Measurements from ENCODE around the gene ZNF628. TPM values are rescaled to one million over a fixed set of nuclear protein-coding genes. Genes with fewer than 3 reads are reported as not detected.

The ZNF628 gene
- total RNA-seq, 4 donors from 2014 or later = 2.1 to 12.0 (median 6.5) TPM

- H3K36me3 ChIP-seq = peaks cover 0 to 18% of the 10 kb centered on the region in 2 donors
- H3K4me3 ChIP-seq (replicated peaks in 1 of 3) = peak overlapping the region in 2 of 3 donors; percentile 40 to 47
- 27 to 33% methylated on average over 12 to 13 of the region's 18 CpGs for WGBS, 2 donors
- H3K27ac ChIP-seq = peak overlapping the region; percentile 78 to 97 (median 80)
- no peak for DNase-seq
- H3K9me3 ChIP-seq = no peaks in the 10 kb centered on the region
- TF ChIP-seq CTCF (IDR thresholded peaks at IDR 0.05) = no peak
- no peak for TF ChIP-seq POLR2A (IDR thresholded peaks at IDR 0.05)
- H3K4me1 ChIP-seq = peaks cover 32 to 43% of the 10 kb centered on the region in 2 donors
- intact Hi-C loops (cut with DNase I) = no loop called here
- H3K27me3 ChIP-seq = no peaks in the 10 kb centered on the region
These were observed 9.1 kb downstream of the ZNF628 start for GRCh38 chr19:55485439-55486011.

GRCh38 chr19:55486043-55486970 lies 9.9 kb downstream of the ZNF628 start:
- Histone ChIP-seq H3K27ac (peak overlapping the region; percentile 70 to 97 (median 80)), H3K27me3 (no peaks in the 10 kb centered on the region), H3K9me3 (no peaks in the 10 kb centered on the region), H3K4me1 (peaks cover 32 to 41% of the 10 kb centered on the region in 2 donors), H3K36me3 (peaks cover 0 to 18% of the 10 kb centered on the region in 2 donors), H3K4me3 (replicated peaks in 1 of 3) (no peak overlapping the region)
- intact Hi-C loops (cut with DNase I) = no loop called here
- DNase-seq = no peak
- 65 to 83% methylated on average over 25 to 31 of the region's 53 CpGs for WGBS, 2 donors
- TF ChIP-seq POLR2A (IDR thresholded peaks at IDR 0.05) = no peak
- peak in 1 of 6 experiments; percentile 9 for TF ChIP-seq CTCF (IDR thresholded peaks at IDR 0.05)

GRCh38 chr19:55486971-55487923 lies 10.8 kb downstream of the ZNF628 start:
- Histone ChIP-seq H3K27me3 (no peaks in the 10 kb centered on the region), H3K9me3 (no peaks in the 10 kb centered on the region), H3K36me3 (peaks cover 0 to 11% of the 10 kb centered on the region in 2 donors), H3K27ac (peak overlapping the region; percentile 70 to 97 (median 80)), H3K4me1 (peaks cover 32 to 41% of the 10 kb centered on the region in 2 donors), H3K4me3 (replicated peaks in 1 of 3) (no peak overlapping the region)
- intact Hi-C loops (cut with DNase I) = no loop called here
- TF ChIP-seq POLR2A (IDR thresholded peaks at IDR 0.05) = peak in 1 of 2 donors; percentile 31
- no peak for TF ChIP-seq CTCF (IDR thresholded peaks at IDR 0.05)
- peak; percentile 65 to 69 for DNase-seq
- WGBS, 2 donors = 22 to 26% methylated on average over 20 to 22 of the region's 27 CpGs

- TF ChIP-seq CTCF (IDR thresholded peaks at IDR 0.05) = no peak
- TF ChIP-seq POLR2A (IDR thresholded peaks at IDR 0.05) = no peak
These were observed 11.7 kb downstream of the ZNF628 start, which contains the start of gene SSC5D for GRCh38 chr19:55487924-55488687. TSS of gene SSC5D (plus strand) at chr19:55488436. CDS start at chr19:55488590, 154 bp downstream.

More at GRCh38 chr19:55487924-55488687, 11.7 kb downstream of the ZNF628 start, which contains the start of gene SSC5D:
- Histone ChIP-seq H3K27ac (peak within 1 kb of the TSS; percentile 70 to 97 (median 80)), H3K36me3 (peaks cover 0 to 2% of the 10 kb centered on the region in 2 donors), H3K9me3 (no peaks in the 10 kb centered on the region), H3K27me3 (no peaks in the 10 kb centered on the region), H3K4me3 (replicated peaks in 1 of 3) (no peak within 1 kb of the TSS), H3K4me1 (peaks cover 32 to 41% of the 10 kb centered on the region in 2 donors)
- intact Hi-C loops (cut with DNase I) = no loop called here
- WGBS, 2 donors = 17 to 28% methylated on average over 7 to 14 of the region's 21 CpGs
- no peak for DNase-seq
